Measurements from ENCODE around the gene MREG.
"Not testable (repeated sequence)": the region's sequence is repeated elsewhere in the genome, so short reads cannot be mapped to it uniquely, and the experiment has no call there.

Gene MREG

DNA sequence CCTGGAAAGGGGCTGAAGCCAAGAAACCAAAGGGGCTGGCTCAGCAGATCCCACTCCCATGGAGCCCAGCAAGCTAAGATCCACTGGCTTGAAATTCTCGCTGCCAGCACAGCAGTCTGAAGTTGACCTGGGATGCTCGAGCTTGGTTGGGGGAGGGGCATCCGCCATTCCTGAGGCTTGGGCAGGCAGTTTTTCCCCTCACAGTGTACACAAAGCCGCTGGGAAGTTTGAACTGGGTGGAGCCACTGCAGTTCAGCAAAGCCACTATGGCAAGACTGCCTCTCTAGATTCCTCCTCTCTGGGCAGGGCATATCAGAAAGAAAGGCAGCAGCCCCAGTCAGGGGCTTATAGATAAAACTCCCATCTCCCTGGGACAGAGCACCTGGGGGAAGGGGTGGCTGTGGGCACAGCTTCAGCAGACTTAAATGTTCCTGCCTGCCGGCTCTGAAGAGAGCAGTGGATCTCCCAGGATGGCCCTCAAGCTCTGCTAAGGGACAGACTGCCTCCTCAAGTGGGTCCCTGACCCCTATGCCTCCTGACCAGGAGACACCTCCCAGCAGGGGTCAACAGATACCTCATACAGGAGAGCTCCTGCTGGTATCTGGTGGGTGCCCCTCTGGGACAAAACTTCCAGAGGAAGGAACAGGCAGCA is 24.7 kb downstream of the MREG start:
- DNase-seq (ENCODE audit: low spot score), result not testable (repeated sequence)

DNA sequence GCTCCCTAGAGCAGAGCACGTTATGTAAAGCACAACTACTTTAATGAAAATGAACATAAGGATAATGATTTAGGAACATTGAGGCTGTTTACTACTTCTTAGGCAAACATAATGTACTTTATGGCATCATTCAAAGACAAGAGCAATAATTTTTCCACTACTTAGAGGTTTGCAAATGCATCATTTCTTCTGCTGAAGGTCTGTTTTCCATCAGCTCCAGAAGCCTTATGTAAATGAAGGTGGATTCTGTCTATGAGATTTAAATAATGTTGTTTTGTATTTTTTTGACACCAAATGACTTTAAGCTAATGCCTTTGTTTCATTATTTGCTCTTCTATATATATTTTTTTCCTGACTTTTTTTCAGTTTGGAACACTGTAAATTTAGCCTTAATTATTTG is 28.1 kb downstream of the MREG start:
- no peak for DNase-seq (ENCODE audit: low spot score)

DNA sequence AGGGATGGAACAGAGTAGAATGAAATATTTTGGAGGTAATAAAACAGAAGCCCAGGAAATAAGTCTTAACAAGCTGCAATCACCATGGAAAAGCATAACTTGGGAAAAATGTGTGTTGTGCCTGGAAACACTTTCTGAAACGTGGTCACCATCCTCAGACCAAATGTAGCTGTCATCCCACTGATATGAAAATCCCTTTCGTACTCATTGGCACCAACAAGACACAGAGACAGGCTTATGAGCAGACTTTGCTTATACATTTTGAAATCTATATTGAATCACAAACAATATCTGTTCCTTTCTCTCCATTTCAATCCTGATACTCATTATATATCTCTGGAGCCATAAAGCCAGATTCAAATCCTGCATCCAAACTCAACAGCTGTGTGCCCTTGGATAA is 28.7 kb downstream of the MREG start:
- DNase-seq (ENCODE audit: low spot score), result no peak

DNA sequence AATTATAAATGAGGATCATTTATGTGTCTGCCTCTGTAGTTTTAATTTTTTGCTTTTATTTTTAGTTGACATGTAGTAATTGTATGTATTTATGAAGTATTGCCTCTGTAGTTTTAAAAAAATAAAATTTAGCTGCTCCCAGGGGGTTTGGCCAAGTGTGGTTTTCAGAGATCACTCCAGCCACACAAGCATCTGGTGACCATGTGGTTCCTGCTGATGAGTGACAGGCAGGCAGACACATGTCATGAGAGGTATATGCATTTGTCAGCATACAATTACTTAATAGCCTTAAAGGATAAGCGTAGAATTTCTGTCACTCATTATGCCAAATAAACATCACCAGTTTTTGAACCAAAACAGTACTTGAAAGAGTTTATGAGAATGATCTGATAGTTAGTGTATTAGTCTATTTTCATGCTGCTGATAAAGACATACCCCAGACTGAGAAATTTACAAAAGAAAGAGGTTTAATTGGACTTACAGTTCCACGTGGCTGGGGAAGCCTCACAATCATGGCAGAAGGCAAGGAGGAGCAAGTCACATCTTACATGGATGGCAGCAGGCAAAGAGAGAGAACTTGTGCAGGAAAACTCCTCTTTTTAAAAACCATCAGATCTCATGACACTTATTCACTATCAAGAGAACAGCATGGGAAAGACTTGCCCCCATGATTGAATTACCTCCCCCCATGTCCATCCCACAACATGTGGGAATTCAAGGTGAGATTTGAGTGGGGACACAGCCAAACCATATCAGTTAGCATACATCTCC is 29.6 kb downstream of the MREG start:
- DNase-seq (ENCODE audit: low spot score), result no peak

DNA sequence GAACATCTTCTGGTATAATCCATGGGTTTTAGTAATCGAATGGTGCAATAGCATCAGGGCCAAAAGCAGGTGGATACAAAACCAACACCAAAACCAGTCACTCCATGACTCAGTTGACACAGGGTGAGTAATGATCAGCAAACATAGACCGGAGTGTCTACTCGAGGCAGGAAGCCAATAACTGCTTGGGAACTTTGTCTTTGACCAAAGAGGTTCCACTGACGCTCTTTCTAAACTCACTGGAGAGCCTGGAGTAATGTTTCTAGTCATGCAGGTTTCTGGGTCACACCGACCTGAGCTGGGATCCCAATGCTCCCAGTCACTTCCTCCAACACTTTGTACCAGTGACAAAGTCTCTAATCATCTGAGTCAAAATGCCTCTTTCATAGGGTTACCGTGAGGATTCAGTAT is 30.9 kb downstream of the MREG start:
- no peak for DNase-seq (ENCODE audit: low spot score)

DNA sequence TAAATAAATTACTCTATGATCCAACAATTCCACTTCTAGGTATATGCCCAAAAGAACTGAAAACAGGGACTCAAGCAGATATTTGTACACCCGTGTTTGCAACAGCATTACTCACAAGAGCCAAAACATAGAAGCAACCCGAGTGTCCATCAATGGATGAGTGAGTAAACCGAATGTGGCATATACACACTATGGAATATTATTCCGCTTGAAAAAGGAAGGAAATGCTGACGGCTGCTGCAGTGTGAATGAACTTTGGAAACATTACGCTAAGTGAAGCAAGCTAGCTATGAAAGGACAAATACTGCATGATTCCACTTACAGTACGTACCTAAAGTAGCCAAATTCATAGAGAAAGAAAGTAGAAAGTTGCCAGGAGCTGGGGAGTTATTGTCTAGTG is 32.2 kb downstream of the MREG start:
- no peak for DNase-seq (ENCODE audit: low spot score)

DNA sequence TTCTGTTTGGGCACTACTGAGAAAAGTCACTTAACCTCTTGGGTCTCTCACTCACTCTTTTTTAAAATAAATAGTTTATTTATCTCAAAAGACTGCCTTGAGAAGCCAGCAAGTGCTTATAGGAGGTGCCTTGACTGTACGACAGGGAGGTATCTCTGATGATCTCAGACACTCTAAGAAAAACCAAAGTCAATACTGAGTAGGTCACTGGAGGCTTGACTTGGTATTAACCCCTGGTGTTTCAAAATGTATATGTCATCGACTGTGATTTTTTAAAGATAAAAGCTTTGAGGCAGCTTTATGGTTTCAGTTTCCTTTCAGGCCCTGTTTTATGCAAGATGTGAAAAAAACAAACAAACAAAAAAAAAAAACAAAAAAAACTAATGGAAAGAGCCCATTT is 33.7 kb downstream of the MREG start:
- peak; percentile 29 for DNase-seq (ENCODE audit: low spot score)

DNA sequence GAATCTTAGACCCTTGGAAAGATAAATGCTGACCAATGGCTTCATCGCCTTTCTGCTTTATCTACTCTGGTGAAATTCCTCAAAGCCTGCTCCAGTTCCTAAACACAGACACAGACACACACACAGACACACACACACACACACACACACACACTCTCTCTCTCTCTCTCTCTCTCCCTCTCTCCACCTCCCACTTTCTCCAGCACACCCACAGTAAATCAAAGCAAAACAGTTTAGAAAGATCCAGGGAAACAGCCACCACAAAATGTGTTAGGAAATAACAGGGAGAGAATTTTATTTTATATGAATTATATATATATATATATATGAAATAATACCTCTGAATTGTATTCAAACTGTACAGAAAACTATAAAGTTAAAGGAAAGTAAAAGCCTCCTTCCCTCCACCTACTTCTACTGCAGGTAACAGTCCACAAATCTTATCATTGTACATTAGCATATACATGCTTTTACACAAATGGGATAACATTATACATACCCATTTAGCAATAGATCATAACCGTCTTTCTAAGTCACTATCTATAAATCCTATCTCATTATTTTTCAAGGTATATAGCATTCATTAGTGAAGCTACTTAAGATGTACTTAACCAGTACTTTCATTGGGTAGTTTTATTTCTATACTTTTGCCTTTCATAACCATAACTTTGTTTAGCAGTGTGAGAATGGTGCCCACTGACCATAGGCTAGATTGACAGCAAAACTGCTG is 38.5 kb downstream of the MREG start:
- DNase-seq (ENCODE audit: low spot score), result no peak

DNA sequence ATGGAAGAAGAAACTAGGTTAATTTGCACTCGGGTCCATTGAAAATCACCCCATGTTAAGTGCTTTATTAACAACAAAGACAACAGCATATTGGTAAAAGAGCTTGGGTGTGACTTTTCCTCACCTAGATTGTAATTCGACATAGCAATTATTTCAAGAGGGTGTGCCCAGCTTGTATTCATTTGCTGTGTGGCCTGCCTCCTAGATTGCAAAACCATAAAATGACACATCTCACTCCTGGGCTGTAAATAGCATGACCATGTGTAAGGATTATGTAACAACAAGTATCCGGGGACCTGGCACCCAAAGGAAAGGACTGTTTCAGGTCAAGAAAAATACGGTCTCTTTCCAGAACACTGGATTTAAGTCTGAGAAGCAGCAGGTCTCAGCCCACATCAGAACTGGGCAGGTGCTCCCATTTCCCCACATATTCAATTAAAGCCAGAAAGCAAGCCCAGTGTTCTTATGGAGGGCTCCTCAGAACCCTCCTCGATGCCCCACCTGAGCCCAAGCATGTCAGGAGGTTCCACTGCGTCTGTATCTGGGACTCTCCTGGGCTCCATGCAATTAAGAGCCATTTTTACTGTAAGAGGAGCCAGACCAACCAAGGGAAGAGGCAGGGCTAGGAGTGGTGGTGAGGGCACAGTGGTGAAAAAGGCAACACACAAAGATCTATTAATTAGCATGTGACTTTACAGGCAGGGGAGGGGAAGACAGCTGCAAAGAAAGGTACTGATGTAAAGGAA is 39.2 kb downstream of the MREG start:
- DNase-seq (ENCODE audit: low spot score), result no peak

DNA sequence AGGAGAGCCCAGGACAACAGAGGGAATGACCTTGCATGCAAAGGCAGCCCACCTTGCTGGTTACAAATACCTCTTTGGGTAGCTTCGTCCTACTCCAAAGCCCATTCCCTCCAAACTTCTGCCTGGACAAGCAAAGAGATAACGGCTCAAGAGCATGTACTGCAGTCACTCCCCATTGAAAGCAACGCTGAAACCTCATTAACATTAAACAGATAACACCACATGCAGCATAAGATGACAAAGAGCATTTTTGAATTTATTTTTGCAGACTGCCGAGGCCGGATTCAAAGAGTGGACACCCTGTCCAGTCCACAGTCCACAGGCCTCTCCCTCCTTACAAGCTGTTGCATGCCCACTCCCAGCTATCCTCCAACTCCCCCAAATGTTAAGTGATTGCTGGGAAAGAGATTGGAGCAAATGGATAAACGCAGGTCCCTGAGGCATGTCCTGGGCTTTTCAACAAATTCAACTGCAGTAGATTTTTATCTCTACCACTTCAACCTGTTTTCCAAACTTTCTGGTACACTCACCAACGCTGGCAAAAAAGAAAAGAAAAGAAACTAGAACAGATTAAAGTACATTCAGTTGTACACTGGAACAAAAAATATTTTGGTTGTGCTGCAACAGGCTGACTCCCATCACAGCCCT is 40.1 kb downstream of the MREG start:
- DNase-seq (ENCODE audit: low spot score), result no peak

DNA sequence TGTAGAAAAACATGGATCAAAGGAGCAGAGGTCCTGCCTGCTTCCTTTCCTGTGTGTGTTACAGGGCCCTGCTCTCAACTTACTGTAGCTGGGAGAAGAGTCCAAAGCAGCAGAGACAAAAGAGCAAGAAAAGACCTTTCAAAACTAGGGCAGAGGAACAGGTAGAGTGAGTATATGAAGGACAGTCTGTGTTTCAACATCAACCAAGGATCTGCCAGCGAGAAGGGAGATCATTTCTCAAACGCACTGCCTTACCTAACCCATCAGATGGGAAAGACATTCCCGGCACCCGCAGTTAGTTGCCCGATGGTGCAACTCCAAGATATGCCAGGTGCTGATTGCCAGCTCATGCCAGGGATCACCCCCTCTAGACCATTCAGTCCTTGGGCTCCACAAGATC is 41.7 kb downstream of the MREG start:
- no peak for DNase-seq (ENCODE audit: low spot score)

DNA sequence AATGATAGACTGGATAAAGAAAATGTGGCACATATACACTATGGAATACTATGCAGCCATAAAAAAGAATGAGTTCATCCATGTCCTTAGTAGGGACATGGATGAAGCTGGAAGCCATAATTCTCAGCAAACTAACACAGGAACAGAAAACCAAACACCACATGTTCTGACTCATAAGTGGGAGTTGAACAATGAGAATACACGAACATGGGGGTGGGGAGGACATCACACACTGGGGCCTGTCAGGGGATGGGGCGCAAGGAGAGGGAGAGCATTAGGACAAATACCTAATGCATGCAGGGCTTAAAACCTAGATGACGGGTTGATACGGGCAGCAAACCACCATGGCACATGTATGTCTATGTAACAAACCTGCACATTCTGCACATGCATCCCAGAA is 42.5 kb downstream of the MREG start:
- DNase-seq (ENCODE audit: low spot score), result not testable (repeated sequence)

DNA sequence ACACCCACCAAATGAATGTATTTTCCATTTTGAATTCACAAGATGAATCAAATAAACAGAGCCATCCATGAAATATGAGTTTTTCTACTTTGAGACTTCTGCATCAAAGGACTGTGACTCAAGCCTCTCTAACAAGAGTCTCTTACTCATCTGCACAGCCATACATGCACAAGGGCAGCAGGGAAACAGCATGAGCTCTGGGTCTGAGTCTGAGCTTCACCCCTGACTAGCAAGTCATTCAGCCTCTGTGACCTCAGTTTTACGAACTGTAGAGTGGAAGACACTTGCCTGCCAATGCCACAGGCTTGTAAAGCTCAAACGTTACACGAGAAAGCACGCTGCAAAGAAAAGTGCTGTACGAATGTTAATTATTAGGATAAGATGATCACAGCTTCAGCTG is 42.9 kb downstream of the MREG start:
- DNase-seq (ENCODE audit: low spot score), result no peak

DNA sequence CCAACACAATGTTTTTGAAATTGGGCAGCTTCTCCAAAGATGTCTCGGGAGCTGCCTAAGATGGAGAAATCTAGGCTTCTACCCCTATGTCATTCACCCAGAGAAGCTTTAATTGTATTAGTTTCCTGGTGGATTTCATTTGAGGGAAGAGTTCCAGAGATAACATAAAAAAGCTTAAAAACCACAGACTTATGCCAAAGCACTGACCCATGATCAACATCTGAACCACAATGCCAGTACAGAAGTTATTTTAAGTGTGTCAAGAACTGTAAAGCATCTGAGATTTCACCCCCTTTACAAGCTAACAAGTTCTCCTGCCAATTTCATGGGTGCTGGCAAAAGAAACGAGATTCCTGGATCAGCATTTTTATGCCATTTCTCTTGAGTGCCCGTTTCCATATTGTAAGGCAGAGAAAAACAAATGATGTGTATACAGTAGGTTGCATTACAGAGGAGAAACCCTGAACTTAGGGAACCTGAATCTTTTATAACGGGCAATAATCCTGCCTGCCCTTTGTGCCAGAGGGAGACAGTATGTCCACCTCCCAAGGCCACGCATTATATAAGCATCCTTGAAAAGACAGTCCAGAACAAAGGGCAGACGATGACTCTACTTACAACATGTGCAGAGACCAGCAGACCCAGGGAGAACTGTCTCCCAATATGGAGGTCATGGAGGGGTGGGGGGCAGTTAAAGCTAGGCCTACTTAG is 44.1 kb downstream of the MREG start:
- no peak for DNase-seq (ENCODE audit: low spot score)

DNA sequence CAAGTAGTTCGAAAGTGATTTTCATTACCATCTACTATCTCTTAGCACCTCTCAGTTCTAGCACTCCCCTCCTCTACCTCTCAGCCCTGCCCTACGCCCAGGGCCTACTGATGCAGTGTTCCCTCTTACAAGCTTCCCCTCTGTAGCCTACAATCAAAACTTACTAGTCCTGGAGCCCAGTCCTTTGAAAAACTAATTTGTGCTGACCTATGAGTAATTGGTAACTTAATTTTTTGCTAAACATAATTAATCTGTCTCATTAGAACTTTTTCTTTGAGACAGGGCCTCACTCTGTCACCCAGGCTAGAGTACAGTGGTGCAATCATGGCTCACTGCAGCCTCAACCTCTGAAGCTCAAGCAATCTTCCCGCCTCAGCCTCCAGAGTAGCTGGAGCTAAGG is 44.9 kb downstream of the MREG start:
- no peak for DNase-seq (ENCODE audit: low spot score)

DNA sequence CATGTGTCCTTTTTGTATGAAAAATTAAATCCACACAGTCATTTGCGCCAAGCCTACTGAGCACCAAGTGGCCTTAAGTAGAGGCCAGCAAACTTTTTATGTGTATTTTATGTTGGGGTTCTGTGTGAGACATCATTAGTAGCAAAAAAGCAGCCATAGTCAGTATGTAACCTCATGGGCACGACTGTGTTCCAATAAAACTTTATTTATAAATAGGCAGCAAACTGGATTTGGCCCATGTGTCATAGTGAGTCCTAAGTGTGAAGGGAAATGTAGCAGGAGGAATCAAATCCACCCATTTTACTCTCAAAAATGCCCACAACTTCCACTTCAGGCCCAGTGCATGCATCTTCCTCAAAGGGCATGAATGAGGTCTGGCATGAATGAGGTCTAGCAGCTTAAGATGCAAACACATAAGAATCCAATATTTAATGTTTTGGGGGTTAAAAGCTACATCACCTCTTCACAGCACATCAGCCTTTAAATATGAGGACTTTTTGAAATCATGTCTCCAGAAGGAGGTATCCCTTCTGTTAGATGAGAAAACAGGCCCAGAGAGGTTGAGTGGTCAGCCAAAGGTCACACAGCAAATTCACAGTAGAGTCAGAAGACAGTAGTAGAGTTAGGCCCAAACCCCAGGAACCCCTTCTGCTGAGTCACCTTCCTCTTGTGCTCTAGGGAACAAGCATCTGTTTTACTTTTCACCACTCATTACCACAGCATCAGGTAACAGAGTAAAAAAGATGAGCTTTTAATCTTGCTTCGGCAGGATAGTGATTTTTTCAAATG is 45.6 kb downstream of the MREG start:
- DNase-seq (ENCODE audit: low spot score), result no peak

DNA sequence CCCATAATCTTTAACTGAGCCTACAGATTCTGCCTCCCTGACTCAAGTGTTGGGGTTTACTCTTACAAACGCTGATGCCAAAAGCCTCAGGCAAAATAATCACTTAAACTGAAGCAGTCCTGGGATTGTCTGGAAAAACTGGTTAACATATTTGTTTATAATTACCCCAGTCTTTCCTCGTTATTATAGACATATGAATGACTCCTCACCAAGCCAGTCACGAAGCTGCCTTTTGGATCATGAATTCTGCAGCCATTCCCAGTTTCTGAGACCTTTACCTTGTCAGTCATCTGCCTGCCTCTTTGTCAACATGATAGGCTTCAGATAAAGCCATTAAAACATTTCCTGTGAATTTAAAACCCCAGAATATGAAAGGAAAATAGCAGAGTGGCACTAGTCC is 46.4 kb downstream of the MREG start:
- DNase-seq (ENCODE audit: low spot score), result no peak

DNA sequence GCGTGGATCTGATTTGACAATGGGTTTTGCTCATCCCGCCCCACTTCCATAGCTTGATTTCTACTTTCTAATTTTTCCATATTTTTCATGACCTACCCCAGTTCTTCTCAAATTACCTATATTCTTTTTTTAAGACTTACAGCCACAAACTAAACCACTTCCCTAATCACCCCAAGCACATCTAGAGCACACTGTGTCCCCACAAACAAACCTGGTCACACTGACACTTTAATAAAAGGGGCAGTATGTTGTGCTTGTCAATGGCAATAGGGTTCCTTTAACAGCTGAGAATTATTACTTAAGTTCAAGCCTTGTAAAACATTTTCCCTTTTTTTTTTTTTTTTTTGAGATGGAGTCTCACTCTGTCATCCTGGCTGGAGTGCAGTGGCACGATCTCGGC is 47.1 kb downstream of the MREG start:
- DNase-seq (ENCODE audit: low spot score), result no peak

DNA sequence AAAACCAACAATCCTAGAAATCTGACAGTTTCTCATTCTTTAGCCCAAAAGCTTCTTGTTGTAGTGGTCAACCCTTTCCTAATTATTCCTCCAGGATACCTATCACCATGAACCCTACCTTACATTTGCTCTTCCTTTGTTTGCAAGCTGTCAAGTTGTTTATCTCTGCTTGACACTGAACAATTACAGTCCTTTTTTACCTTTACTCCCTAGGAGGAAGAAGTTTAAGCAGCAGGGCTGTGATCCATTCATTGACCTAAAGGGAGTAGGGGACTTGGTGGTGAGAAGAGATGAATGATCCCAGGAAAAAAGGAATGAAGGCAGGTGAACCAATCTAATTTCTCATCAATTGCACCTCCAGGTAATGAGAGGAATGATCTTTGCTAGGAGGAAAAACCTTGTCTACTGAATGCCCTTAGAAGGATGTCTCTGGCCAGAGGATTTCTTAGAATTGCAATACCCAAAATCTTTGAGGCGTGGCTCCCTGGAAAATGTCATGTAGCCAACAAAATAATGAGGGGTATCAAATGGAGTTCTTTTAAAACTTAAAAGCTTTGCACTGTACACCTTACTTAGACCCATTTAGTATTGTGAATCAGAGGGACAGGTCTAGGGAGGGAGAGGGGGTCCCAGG is 47.7 kb downstream of the MREG start:
- no peak for DNase-seq (ENCODE audit: low spot score)

DNA sequence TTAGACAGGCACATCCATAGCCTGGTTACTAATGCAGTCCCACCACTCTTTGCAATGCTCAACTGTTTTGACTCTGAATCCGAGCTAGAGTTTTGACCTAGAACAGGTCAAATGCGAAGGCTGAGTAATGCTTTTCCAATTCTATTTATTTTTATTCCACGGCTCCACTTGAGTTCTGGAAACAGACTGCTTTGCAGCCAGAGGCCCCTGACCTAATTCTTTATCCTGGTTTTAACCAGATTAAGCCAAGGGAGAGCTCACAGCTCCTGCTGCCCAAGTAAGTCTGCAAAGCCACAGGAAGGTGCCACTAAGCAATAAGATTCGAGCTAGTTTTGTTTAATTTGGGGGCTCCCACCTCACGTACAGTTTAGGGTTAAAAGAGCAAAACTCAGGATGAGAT is 51.4 kb downstream of the MREG start:
- no peak for DNase-seq (ENCODE audit: low spot score)
